Regular cardiac myocyte (primary cell): ENCODE measurements around the gene PITPNC1. TPM values are rescaled to one million over a fixed set of nuclear protein-coding genes. Genes with fewer than 3 reads are reported as not detected.

Experiments used
- total RNA-seq: library from RNA; depleted of rRNA; stranded (reverse); fragments of >200 nt; gene quantifications from 2 replicates; pipeline ENCODE4 v1.2.3, GENCODE V29; 2014

Gene PITPNC1
- 15.2 and 18.6 TPM in 2 replicates for total RNA-seq

GRCh38 chr17:67376737-67377487 lies at the start of gene PITPNC1:
Gene PITPNC1, plus strand, starts transcription at chr17:67377281.

GRCh38 chr17:67366193-67367157 lies 10.6 kb upstream of the PITPNC1 start, which contains the start of gene PSMD12:
Gene PSMD12, minus strand, starts transcription at chr17:67366577. Its CDS starts 58 bp downstream, at chr17:67366519.

GRCh38 chr17:67717624-67718324 lies 340.7 kb downstream of the PITPNC1 start, which contains the start of gene NOL11:
Gene NOL11, plus strand, starts transcription at chr17:67717936. Its CDS starts 12 bp downstream, at chr17:67717948.

Other genes starting within 250 kb of the PITPNC1 start
- 35.5 and 87.1 TPM in 2 replicates for gene HELZ, start 132.1 kb upstream of the PITPNC1 start, total RNA-seq
- gene PSMD12, start 10.7 kb upstream of the PITPNC1 start, total RNA-seq = 27.9 and 61.3 TPM in 2 replicates